Keratinocyte (primary cell): ENCODE results near the gene SOCS1. TPM values are rescaled to one million over a fixed set of nuclear protein-coding genes. Genes with fewer than 3 reads are reported as not detected.

ENCODE experiments used
- DNase-seq: peaks from one replicate; pipeline ENCODE4 v3.0.0-alpha.2; 2011; ENCODE audit warnings: low read depth, missing footprints, low spot score
- FAIRE-seq: peaks from 2 replicates; lab custom pipeline; 2011; peaks lifted over from hg19 to GRCh38; lab: Jason Lieb, UNC
- H2AFZ ChIP-seq: 2 replicates; pipeline ENCODE4 v1.6.0; 2012; ENCODE audit warnings: low read length, control low read depth, inconsistent platforms; ENCODE audit not compliant: control insufficient read depth
- H3K27ac ChIP-seq: 2 replicates; pipeline ENCODE4 v1.5.1; 2011; ENCODE audit warnings: low read length; ENCODE audit not compliant: control insufficient read depth, insufficient read depth
- H3K27me3 ChIP-seq: 3 replicates; pipeline ENCODE4 v1.6.0; 2011; ENCODE audit warnings: low read length; ENCODE audit not compliant: control insufficient read depth, insufficient read depth; ENCODE audit errors: extremely low read depth
- H3K36me3 ChIP-seq, 2 experiments: 2 replicates in 1 of 2; 3 replicates in 1 of 2; pipeline ENCODE4 v1.5.1; 2011; ENCODE audit warnings: low read length in 2 of 2, mild to moderate bottlenecking in 1 of 2; ENCODE audit not compliant: control insufficient read depth in 2 of 2, insufficient read depth in 2 of 2; ENCODE audit errors: extremely low read depth in 1 of 2
- H3K4me1 ChIP-seq: 3 replicates; pipeline ENCODE4 v1.5.1; 2011; ENCODE audit warnings: low read length; ENCODE audit not compliant: control insufficient read depth, insufficient read depth; ENCODE audit errors: extremely low read depth
- H3K4me2 ChIP-seq: 3 replicates; pipeline ENCODE4 v1.6.0; 2011; ENCODE audit warnings: low read depth, low read length; ENCODE audit not compliant: control insufficient read depth, insufficient read depth; ENCODE audit errors: extremely low read depth
- H3K4me3 ChIP-seq, 3 experiments: fragments of 200-600 bp in 1 of 3; sonication (generic) in 1 of 3; 2 replicates in 2 of 3; 3 replicates in 1 of 3; pipeline ENCODE4 v1.5.1; 2011 to 2016; ENCODE audit warnings: low read length in 3 of 3, mild to moderate bottlenecking in 3 of 3, control low read depth in 2 of 3, inconsistent platforms in 1 of 3, low read depth in 1 of 3, mixed read lengths in 1 of 3, mixed run types in 1 of 3, moderate library complexity in 1 of 3; ENCODE audit not compliant: control insufficient read depth in 2 of 3, insufficient read depth in 2 of 3; ENCODE audit errors: extremely low read depth in 1 of 3
- H3K79me2 ChIP-seq: 2 replicates; pipeline ENCODE4 v1.6.0; 2012; ENCODE audit warnings: low read length; ENCODE audit not compliant: control insufficient read depth, insufficient read depth
- H3K9ac ChIP-seq: 3 replicates; pipeline ENCODE4 v1.6.0; 2011; ENCODE audit warnings: low read length; ENCODE audit not compliant: control insufficient read depth, insufficient read depth; ENCODE audit errors: extremely low read depth
- H3K9me1 ChIP-seq: 3 replicates; pipeline ENCODE4 v1.6.0; 2011; ENCODE audit warnings: low read length; ENCODE audit not compliant: control insufficient read depth, insufficient read depth; ENCODE audit errors: extremely low read depth
- H3K9me3 ChIP-seq: 2 replicates; pipeline ENCODE4 v1.5.1; 2012; ENCODE audit warnings: low read depth, low read length; ENCODE audit not compliant: control insufficient read depth
- H4K20me1 ChIP-seq: 3 replicates; pipeline ENCODE4 v1.6.0; 2011; ENCODE audit warnings: low read length; ENCODE audit not compliant: control insufficient read depth, insufficient read depth; ENCODE audit errors: extremely low read depth
- EZH2 ChIP-seq: IDR thresholded peaks from one replicate; pipeline ENCODE4 v1.6.1; 2012; ENCODE audit warnings: inconsistent platforms, mild to moderate bottlenecking, low read length, moderate library complexity
- dilution Hi-C: fragments of 300-500 bp; cut with MboI; formaldehyde crosslinking; loops from one replicate; pipeline ENCODE4 v1.7.0; 2020; ENCODE audit warnings: low sequenced_read_pairs; ENCODE audit not compliant: extremely low pct_ligation_motif_present
- polyA plus RNA-seq, 5 experiments: library from polyadenylated mRNA; depleted of rRNA in 3 of 5; stranded (reverse) in 3 of 5; stranded (forward) in 1 of 5; unstranded in 1 of 5; fragments of >200 nt; gene quantifications; 1 replicate in 1 of 5; 2 replicates in 3 of 5; 3 replicates in 1 of 5; pipeline versions ENCODE4 v1.2.1 to v1.2.3, GENCODE V29; 2011 to 2012; ENCODE audit warnings: missing spikeins in 2 of 5, low read depth in 1 of 5, low replicate concordance in 1 of 5
- TF ChIP-seq, protein P1 (sequence below), 3 experiments: IDR thresholded peaks in 1 of 3; conservative IDR thresholded peaks in 1 of 3; optimal IDR thresholded peaks in 1 of 3; 2 replicates in 2 of 3; 3 replicates in 1 of 3; pipeline versions ENCODE3 to v1.5.1; 2011; ENCODE audit warnings: low read length in 3 of 3, mild to moderate bottlenecking in 3 of 3, moderate library complexity in 2 of 3, control low read depth in 1 of 3, inconsistent platforms in 1 of 3; ENCODE audit not compliant: insufficient read depth in 2 of 3; ENCODE audit errors: extremely low read depth in 1 of 3

The SOCS1 gene
- polyA plus RNA-seq, 1 donor (not counting 4 experiments of a cell fraction or from before 2014, with no cell fraction given): 0.98 TPM

DNA sequence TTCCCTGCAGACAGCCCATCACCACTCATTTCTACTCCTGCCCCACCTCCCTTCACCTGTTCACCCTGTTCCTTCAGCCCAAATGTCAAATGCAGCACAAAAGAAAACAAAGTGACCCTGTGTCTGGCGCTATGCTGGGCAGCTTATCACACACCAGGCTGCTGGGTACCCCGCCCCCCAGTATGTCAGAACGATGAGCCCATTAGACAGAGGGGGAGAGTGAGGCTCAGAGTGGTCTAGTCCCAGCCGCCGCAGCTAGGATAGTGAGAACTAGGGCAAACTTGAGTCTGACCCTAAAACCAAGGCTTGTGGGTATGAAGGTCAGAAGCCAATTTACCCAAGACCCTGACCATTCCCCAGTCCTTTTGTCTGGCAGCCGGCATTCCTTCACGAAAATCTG lies 9.1 kb upstream of the SOCS1 start:
- Histone ChIP-seq H3K79me2 (no peaks in the 10 kb centered on the region), H3K9ac (no peak overlapping the region), H4K20me1 (no peaks in the 10 kb centered on the region), H3K4me1 (no peaks in the 10 kb centered on the region), H2AFZ (no peak overlapping the region), H3K4me3 (no peak overlapping the region), H3K9me3 (no peaks in the 10 kb centered on the region), H3K27ac (no peak overlapping the region), H3K4me2 (no peak overlapping the region), H3K27me3 (peaks cover 2% of the 10 kb centered on the region), H3K36me3 (no peaks in the 10 kb centered on the region), H3K9me1 (no peaks in the 10 kb centered on the region)
- dilution Hi-C loops: no loop called here
- DNase-seq: no peak
- FAIRE-seq: no peak
- TF ChIP-seq EZH2: no peak
- TF ChIP-seq, protein P1, sequence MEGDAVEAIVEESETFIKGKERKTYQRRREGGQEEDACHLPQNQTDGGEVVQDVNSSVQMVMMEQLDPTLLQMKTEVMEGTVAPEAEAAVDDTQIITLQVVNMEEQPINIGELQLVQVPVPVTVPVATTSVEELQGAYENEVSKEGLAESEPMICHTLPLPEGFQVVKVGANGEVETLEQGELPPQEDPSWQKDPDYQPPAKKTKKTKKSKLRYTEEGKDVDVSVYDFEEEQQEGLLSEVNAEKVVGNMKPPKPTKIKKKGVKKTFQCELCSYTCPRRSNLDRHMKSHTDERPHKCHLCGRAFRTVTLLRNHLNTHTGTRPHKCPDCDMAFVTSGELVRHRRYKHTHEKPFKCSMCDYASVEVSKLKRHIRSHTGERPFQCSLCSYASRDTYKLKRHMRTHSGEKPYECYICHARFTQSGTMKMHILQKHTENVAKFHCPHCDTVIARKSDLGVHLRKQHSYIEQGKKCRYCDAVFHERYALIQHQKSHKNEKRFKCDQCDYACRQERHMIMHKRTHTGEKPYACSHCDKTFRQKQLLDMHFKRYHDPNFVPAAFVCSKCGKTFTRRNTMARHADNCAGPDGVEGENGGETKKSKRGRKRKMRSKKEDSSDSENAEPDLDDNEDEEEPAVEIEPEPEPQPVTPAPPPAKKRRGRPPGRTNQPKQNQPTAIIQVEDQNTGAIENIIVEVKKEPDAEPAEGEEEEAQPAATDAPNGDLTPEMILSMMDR (optimal IDR thresholded peaks at IDR 0.05 in 1 of 3, IDR thresholded peaks at IDR 0.05 in 1 of 3, conservative IDR thresholded peaks at IDR 0.05 in 1 of 3; ENCODE audit: extremely low read depth in 1 of 3, insufficient read depth in 2 of 3, low read length in 3 of 3): no peak

DNA sequence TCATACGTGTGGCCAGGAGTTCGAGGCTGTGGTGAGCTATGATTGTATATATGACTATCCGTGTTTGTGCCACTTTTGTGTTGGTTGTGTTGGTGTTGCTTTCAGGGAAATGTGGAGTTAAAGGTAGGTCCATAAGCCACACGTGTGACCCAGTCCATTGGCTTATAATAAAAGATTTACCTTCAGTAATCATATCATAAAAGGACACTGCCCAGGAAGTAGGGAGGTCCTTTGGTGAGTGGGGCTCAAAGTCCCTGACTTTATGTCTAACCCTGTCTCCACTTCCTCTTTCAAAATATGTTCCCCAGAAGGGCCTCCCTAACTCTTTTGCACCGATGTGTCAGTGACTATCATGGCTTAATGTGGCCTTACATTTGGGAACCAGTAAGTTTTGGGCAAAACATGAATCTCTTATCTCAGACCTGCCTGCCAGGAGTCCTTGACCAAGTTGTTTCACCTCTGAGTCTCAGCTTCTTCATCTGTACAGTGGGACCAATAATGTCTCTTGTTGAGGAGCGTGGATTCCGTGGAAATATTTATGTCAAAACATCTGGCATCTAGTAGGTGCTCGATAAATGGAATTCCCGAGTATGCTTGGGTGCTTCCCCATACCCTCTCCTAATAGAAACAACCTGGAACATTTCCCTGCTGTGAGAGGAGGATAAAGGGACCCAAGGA lies 8.3 kb upstream of the SOCS1 start:
- Histone ChIP-seq H3K4me3 (no peak overlapping the region), H2AFZ (no peak overlapping the region), H4K20me1 (no peaks in the 10 kb centered on the region), H3K9me1 (no peaks in the 10 kb centered on the region), H3K36me3 (no peaks in the 10 kb centered on the region), H3K4me2 (no peak overlapping the region), H3K79me2 (no peaks in the 10 kb centered on the region), H3K27me3 (peaks cover 5% of the 10 kb centered on the region), H3K4me1 (no peaks in the 10 kb centered on the region), H3K9me3 (no peaks in the 10 kb centered on the region), H3K9ac (no peak overlapping the region), H3K27ac (no peak overlapping the region)
- no peak for TF ChIP-seq EZH2
- TF ChIP-seq, protein P1 (optimal IDR thresholded peaks at IDR 0.05 in 1 of 3, IDR thresholded peaks at IDR 0.05 in 1 of 3, conservative IDR thresholded peaks at IDR 0.05 in 1 of 3; ENCODE audit: extremely low read depth in 1 of 3, insufficient read depth in 2 of 3, low read length in 3 of 3): no peak
- FAIRE-seq (no peak), DNase-seq (no peak)
- dilution Hi-C loops: no loop called here
